Ishikawa (cell line): ENCODE data around the gene ROBO1.

Experiments used
- CEBPB ChIP-seq: IDR thresholded peaks from 2 replicates; pipeline ENCODE4 v1.6.1; 2012
- CREB1 ChIP-seq: IDR thresholded peaks from 2 replicates; pipeline ENCODE4 v1.6.1; 2012; ENCODE audit warnings: low read depth
- EGR1 ChIP-seq: IDR thresholded peaks from 2 replicates; pipeline ENCODE4 v1.6.1; 2012
- EP300 ChIP-seq: IDR thresholded peaks from 2 replicates; pipeline ENCODE4 v1.6.1; 2012; ENCODE audit warnings: borderline replicate concordance
- FOXM1 ChIP-seq: IDR thresholded peaks from 2 replicates; pipeline ENCODE4 v1.6.1; 2012; ENCODE audit warnings: low read depth, borderline replicate concordance
- NFIC ChIP-seq: IDR thresholded peaks from 2 replicates; pipeline ENCODE4 v1.6.1; 2012
- RAD21 ChIP-seq: IDR thresholded peaks from 2 replicates; pipeline ENCODE4 v1.6.1; 2012; ENCODE audit warnings: low read depth
- TAF1 ChIP-seq: IDR thresholded peaks from 2 replicates; pipeline ENCODE4 v1.6.1; 2012; ENCODE audit warnings: low read depth, mild to moderate bottlenecking
- TCF12 ChIP-seq: IDR thresholded peaks from 2 replicates; pipeline ENCODE4 v1.6.1; 2012; ENCODE audit warnings: low read depth
- TEAD4 ChIP-seq: IDR thresholded peaks from 2 replicates; pipeline ENCODE4 v1.6.1; 2012
- YY1 ChIP-seq: IDR thresholded peaks from 2 replicates; pipeline ENCODE4 v1.6.1; 2012; ENCODE audit warnings: low read depth
- ZBTB7A ChIP-seq: IDR thresholded peaks from 2 replicates; pipeline ENCODE4 v1.6.1; 2012; ENCODE audit warnings: low read depth
- TF ChIP-seq, protein P1 (sequence below): IDR thresholded peaks from 2 replicates; pipeline ENCODE4 v1.6.1; 2012
- TF ChIP-seq, protein P2 (sequence below): IDR thresholded peaks from 2 replicates; pipeline ENCODE4 v1.6.1; 2012; ENCODE audit warnings: low read depth, mild to moderate bottlenecking
- TF ChIP-seq, protein P3 (sequence below): IDR thresholded peaks from 2 replicates; pipeline ENCODE4 v1.6.1; 2012

The ROBO1 gene

DNA sequence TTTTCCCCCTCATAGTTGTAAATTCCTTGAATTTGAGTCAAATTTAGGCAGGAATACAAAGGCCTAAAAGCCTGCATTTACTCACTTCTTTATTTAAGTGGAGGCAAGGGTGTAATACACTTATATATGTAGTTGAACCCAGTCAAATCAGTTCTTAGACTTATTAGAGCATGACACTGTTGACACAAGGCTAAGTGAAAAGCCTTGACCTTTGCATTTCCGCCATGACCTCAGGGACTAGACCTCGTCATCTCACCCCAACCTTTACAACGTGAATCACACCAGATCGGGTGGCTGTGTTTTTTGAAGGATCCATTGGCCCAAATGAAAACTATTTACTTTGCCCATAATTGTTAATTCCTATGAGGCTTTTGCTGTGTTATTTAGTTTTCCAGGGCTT, 774.4 kb downstream of the ROBO1 start:
- TF ChIP-seq, protein P1, sequence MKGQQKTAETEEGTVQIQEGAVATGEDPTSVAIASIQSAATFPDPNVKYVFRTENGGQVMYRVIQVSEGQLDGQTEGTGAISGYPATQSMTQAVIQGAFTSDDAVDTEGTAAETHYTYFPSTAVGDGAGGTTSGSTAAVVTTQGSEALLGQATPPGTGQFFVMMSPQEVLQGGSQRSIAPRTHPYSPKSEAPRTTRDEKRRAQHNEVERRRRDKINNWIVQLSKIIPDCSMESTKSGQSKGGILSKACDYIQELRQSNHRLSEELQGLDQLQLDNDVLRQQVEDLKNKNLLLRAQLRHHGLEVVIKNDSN = no peak
- TF ChIP-seq TCF12 = no peak
- TF ChIP-seq CREB1 = no peak
- no peak for TF ChIP-seq YY1

DNA sequence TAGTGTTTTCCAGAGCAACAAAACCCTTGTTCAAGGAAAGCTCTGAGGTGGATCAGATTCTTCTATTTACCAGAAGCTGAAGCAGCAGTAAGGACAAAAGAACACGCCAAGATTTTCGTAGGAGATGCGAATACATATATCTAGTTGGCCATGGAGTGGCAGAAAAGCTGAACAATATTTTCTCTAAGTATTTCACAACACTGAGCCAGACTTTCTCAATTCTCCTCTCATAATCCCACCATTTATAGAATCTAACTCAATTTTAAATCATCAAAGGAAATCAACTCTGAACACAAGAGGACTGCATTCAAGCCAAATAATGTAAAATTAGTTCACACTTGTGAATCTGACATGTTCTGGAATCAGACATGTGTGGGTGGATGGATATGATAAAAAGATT, 775.0 kb downstream of the ROBO1 start:
- TF ChIP-seq NFIC (no peak), TCF12 (no peak), FOXM1 (no peak), RAD21 (no peak), EP300 (no peak), ZBTB7A (no peak), YY1 (no peak), TAF1 (no peak), CREB1 (no peak)
- TF ChIP-seq, protein P2, sequence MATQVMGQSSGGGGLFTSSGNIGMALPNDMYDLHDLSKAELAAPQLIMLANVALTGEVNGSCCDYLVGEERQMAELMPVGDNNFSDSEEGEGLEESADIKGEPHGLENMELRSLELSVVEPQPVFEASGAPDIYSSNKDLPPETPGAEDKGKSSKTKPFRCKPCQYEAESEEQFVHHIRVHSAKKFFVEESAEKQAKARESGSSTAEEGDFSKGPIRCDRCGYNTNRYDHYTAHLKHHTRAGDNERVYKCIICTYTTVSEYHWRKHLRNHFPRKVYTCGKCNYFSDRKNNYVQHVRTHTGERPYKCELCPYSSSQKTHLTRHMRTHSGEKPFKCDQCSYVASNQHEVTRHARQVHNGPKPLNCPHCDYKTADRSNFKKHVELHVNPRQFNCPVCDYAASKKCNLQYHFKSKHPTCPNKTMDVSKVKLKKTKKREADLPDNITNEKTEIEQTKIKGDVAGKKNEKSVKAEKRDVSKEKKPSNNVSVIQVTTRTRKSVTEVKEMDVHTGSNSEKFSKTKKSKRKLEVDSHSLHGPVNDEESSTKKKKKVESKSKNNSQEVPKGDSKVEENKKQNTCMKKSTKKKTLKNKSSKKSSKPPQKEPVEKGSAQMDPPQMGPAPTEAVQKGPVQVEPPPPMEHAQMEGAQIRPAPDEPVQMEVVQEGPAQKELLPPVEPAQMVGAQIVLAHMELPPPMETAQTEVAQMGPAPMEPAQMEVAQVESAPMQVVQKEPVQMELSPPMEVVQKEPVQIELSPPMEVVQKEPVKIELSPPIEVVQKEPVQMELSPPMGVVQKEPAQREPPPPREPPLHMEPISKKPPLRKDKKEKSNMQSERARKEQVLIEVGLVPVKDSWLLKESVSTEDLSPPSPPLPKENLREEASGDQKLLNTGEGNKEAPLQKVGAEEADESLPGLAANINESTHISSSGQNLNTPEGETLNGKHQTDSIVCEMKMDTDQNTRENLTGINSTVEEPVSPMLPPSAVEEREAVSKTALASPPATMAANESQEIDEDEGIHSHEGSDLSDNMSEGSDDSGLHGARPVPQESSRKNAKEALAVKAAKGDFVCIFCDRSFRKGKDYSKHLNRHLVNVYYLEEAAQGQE = no peak
- TF ChIP-seq, protein P1 = no peak
- TF ChIP-seq, protein P3, sequence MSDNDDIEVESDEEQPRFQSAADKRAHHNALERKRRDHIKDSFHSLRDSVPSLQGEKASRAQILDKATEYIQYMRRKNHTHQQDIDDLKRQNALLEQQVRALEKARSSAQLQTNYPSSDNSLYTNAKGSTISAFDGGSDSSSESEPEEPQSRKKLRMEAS = no peak

DNA sequence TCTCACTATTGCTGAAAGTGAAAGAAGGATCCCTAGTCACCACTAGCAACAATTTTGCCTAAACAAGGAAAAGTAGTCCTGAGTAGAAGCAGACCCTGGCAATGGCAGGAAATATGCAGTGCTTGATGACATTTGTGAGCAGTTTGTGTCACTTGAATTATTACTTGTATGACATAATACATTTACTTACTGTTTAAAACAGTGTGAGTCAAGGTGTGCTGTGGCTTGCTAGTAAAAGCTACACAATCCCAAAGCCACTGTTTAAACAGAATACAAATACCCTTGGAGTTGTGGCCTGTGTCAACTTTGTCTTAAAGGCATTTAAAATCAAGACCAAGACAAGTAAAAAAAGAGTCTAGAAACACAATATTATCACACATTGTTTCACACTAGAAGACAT, 775.4 kb downstream of the ROBO1 start:
- TF ChIP-seq FOXM1 = no peak
- no peak for TF ChIP-seq NFIC
- no peak for TF ChIP-seq CREB1
- TF ChIP-seq TAF1 = no peak
- no peak for TF ChIP-seq EGR1
- TF ChIP-seq TEAD4 = no peak
- no peak for TF ChIP-seq EP300
- TF ChIP-seq TCF12 = no peak
- TF ChIP-seq YY1 = no peak
- TF ChIP-seq, protein P1 = no peak

DNA sequence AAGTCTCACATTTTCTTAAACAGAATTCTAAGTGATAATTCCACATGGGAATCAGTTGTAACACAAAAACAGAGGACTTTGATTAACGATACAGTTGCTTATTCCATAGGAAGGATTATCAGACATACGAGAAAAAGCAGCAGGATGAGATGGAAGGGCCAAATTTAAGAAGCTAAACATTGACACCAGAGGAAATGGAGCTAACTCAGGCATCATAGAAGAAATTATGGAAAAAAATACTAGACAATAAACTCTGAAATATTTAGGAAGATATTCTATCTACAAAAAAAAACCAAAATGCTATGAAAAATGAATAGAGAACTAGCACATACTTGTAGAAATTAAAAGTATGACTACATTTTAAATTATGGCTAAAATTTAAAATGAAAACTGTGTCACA, 776.1 kb downstream of the ROBO1 start:
- TF ChIP-seq ZBTB7A (no peak), FOXM1 (no peak), CEBPB (no peak), RAD21 (no peak), NFIC (no peak), YY1 (no peak), TEAD4 (no peak)
- TF ChIP-seq, protein P3 = no peak
- TF ChIP-seq, protein P1 = no peak

DNA sequence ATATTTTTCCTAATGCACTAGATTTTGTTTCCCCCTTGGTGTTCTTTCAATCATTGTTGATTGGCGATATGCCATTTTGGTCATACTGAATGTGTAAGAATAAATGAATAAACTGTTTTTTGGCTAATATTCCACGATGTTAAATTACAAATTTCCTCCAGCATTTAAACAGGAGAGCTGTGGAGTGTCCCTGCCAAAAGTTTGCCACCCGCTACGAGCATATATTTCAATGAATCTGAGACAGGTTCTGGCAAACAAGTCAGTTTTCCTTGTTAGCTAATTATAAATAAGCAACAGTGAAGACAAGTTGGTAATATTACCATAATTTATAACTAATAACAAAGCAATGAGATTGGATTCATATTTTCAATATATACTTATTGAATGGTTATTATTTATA, 777.6 kb downstream of the ROBO1 start:
- TF ChIP-seq RAD21 (no peak), CEBPB (no peak), YY1 (no peak), ZBTB7A (no peak), NFIC (no peak), EP300 (no peak), TAF1 (no peak)
- TF ChIP-seq, protein P3 = no peak

DNA sequence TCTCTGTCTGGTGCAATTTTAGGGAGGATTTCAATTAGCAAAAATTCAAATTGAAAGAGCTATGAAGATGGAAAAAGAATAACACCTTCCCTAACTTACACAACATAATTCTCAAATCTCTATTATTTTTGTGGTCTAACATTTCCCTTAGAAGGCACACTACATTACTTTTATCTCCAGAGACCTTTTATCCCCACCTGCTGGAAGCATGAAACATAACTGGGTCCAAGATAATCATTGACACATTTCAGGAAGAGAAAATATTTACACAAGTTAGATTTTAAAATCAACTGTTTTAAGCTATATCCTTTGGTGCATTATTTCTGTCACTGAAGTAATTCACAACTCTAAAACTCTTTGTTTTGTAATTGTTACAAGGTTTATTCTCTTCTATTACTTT, 779.5 kb downstream of the ROBO1 start:
- TF ChIP-seq RAD21 (peak; percentile 36), FOXM1 (no peak)

DNA sequence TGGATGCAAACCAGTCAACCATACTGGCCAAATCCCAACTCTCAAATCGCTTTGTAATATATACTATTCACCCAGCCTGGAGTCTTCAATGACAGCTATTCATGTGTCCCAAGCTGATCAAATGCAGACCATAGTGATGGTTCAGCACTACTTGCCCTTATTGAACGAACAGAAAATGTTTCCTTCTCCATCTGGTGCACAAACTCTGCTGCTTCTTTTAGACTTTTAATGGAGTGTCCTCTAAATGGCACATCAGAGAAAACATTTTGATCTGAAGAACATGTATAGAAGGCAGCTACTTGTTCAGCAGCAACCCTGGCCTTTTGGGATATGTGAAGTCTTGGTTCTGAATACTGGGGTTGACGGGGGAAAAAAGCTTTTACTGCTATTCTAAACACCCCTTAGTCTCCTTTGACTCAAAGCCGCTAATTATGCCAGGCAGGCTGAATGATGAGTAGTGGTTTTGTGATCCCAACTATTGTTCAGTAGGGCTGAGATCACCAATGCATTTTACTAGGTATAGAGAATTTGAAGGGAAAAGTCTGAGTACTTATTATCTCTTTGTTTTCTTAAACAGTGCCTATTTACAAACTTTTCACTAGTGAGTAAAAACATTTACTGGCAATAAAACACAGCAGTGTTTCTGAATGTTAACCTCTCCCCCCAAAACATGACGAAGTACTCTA, 781.2 kb downstream of the ROBO1 start:
- TF ChIP-seq TEAD4 = no peak
